Mammary epithelial cell (primary cell): ENCODE measurements around the gene RET.

Experiments used
- CTCF ChIP-seq, 2 donors: IDR thresholded peaks in 1 of 2; conservative IDR thresholded peaks in 1 of 2; 2 replicates each; pipeline ENCODE4 v1.5.1; 2011 to 2012; ENCODE audit warnings: inconsistent platforms in 2 of 2, low read length in 2 of 2, mild to moderate bottlenecking in 2 of 2, control low read depth in 1 of 2, low read depth in 1 of 2; ENCODE audit not compliant: insufficient read depth in 1 of 2; ENCODE audit errors: extremely low read depth in 1 of 2
- EZH2 ChIP-seq: IDR thresholded peaks from 2 replicates; pipeline ENCODE4 v1.6.1; 2012; ENCODE audit warnings: low read length, inconsistent platforms, borderline replicate concordance

- no peak for TF ChIP-seq CTCF (conservative IDR thresholded peaks at IDR 0.05 in 1 of 2, IDR thresholded peaks at IDR 0.05 in 1 of 2; ENCODE audit: extremely low read depth in 1 of 2, insufficient read depth in 1 of 2, low read depth in 1 of 2, low read length in 2 of 2)
- no peak for TF ChIP-seq EZH2
These were observed 78.9 kb downstream of the RET start for GRCh38 chr10:43155741-43156140.
